Activated gamma-delta T cell treated with anti-CD3 and anti-CD28 coated beads, Interleukin-2, amount 50 U/mL, for 16 hours (primary cell): ENCODE results near the gene HLA-DQA2.
"Not testable (repeated sequence)": the region's sequence is repeated elsewhere in the genome, so short reads cannot be mapped to it uniquely, and the experiment has no call there.

Experiments used
- DNase-seq: peaks from one replicate; pipeline ENCODE4 v3.0.0-alpha.2; 2020; ENCODE audit warnings: low read depth

Gene HLA-DQA2

DNA sequence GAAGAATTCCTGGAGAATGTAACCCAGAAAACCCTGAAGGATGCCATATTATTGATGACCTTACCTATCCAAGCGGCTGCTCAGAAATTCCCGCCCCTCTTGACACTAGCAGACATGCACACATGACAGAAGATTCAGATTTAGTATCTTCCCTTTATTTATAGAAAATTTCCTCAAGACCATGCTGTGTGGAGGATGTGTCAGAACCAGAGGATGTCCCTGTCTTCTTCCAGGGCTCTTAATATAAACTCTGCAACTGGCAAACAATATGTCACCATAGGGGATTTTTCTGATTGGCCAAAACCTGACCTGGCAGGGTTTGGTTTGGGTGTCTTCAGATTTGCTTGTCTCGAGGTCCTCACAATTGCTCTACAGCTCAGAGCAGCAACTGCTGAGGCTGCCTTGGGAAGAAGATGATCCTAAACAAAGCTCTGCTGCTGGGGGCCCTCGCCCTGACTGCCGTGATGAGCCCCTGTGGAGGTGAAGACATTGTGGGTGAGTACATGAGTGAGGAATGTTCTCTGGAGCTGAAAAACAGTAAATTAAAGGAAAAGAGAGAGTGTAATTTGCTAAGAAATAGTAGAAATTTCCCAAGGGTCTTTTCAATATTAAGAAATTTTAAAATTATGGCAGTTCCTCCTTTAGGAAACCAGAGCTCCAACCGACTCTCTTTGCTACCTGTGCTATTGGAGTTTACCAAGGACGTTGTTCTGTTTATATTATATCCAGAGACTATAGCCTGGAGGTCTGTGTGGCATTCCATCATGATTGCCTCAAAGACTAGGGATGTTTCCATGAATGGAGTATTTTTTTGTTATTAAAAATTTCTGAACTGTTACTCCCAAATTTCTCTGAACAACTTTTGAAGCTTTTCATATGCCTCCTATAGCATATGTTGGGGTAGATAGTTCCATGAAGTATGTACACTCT lies at the start of gene HLA-DQA2:
Gene HLA-DQA2, plus strand, starts transcription at position 361 of the 930 bp plus-strand sequence. Its CDS starts 53 bp downstream, at position 414.
- DNase-seq: no peak

DNA sequence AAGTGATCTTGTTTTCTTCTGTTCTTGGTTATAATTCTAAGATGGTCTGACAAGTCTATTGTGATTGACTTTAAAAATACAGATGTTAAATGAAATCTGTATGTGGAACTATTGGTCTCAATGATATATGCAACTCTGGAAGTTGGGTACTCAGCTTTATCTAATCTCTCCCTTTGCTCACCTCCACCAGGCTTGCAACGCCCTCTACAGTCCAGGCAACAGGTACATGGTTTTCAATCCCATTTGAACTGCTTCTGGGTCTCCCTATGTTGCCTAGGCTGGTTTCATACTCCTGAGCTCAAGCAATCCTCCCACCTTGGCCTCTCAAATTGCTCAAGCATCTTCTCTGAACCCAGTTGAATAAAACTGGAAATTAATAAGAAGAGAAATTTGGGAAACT lies 49.2 kb upstream of the HLA-DQA2 start:
- DNase-seq: peak; percentile 30

DNA sequence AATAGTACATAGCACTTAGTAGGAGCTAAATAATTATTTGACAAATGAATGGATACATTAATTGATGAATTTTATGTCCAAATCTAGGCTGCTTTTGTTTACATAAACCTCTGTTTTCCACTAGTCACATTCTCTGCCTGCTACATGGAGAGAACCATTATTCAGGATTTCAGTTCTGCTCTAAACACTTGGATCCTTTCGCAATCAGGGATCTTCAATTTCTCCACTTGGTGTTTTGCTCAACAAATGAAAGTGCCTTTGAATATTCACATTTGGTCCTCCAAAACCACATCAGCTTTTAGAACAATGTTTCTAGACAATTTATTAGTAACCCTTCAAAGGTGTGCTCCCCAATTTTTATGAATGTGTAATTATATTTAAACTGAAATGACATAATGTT lies 44.2 kb upstream of the HLA-DQA2 start:
- no peak for DNase-seq

DNA sequence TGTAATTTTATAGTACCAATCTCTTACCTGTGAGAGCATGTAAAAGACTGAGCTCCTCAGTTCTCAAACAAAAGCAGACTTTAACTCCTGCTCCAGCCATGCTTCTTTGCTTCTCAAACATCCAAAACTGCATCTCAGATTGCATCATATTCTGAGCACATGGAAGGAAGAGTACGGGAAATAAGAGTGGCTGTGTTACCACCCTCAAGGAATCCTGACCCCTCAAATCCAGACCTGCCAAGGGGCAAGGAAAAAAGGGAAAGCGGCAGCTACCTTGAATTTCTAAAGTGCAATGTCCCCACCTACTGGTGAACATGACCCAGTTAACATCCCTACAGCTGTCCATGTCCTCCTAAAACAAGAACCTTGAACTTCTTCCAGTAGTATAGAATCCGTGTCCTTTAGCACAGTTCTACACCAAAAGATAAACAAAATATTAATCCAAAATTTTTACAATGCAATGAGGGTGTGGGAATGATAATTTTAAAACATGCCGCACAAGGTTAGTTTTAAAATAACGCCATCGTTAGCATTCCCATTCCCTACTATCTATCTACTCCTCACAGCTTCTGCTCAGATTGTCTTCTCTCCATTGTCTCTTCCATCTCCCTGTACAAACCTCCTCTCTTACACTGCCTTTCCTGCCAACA lies 40.7 kb upstream of the HLA-DQA2 start:
- no peak for DNase-seq

DNA sequence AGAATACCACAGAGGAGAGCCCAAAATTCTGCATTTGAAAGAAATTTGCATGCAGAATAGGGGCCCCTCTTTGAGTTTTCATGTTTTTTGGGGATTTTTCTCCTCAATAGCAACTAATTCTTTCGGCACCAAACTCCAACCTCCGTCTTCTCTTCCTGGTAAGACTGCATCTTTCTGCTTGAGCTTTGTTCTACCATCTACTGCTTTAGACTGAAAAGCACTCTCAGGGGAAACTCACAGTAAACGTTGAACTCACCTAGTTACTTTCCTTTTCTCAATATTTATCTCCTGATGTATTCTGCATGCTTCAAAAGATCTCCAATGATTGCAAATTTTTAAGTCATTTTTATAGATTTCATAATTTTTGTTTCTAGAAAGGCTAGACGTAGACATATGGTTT lies 37.8 kb upstream of the HLA-DQA2 start:
- no peak for DNase-seq

DNA sequence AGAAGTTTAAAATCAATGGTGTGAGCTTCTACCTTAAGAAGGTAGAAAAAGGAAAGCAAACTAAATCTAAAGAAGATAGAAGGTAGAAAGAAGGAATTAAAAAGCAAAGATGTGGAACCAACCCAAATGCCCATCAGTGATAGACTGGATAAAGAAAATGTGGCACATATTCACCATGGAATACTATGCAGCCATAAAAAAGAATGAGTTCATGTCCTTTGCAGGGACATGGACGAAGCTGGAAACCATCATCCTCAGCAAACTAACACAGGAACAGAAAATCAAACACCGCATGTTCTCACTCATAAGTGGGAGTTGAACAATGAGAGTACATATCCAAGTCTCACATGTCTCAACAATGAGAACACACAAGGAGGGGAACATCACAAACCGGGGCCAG lies 36.0 kb upstream of the HLA-DQA2 start:
- not testable (repeated sequence) for DNase-seq

DNA sequence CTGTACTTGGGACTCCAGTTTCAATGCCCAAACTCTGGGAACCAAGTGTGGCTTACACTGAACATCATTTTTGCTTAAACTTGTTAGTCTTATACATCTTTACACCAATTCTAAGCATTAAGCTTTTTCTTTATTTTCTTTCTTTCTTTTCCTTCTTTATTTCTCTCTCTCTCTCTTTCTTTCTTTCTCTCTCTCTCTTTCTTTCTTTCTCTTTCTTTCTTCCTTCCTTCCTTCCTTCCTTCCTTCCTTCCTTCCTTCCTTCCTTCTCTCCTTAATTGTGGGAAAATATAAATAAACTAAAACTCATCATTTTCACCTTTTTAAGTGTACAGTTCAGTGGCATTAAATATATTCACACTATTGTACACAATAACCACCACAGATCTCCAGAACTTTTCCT lies 31.6 kb upstream of the HLA-DQA2 start:
- no peak for DNase-seq

DNA sequence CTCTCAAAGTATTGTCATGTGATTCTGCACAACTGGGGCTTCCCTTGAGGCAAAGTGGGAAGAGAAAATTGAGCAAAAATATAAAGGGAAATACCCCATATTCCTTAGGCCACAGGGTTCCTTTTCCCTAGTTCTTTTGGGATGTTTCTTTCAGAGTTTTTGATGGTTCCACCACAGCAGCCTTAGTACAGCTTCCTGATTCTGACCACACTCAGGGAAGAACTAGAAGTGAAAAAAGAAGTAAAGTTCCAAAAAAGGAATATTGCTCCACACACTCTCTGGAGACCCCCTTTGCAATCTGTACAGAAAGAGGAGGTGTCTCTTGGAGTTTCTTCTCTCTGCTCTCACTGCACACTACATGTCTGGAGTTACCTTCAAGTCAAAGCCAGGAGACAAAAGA lies 27.9 kb upstream of the HLA-DQA2 start:
- no peak for DNase-seq

DNA sequence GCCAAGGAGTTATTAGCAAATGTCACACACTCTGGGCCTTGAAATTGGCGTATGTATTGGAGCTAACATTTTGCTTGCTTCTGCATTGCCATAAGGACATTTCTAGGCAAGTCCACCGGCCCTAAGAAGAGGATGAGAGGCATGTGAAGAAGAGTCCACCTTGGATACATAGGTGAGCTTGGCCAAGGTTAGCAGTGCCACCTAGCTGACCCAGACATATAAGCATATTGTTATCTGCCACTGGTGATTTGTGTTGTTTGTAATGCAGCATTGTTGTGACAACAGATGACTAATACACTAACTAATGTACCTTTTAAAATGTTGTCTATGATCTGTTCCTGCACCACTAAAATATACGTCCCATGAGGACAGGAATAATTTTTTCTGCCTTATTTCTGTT lies 24.8 kb upstream of the HLA-DQA2 start:
- no peak for DNase-seq

DNA sequence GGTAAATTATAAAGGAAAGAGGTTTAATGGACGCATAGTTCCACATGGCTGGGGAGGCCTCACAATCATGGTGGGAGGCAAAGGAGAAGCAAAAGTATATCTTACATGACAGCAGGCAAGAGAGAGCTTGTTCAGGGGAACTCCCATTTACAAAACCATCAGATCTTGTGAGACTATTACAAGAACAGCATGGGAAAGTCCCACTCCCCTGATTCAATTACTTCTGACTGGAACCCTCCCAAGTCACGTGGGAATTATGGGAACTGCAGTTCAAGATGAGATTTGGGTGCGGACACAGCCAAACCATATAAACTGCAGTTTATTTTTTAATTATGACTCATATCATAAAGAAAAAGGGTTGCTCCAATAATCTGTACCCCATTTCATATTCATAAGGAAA lies 22.3 kb upstream of the HLA-DQA2 start:
- no peak for DNase-seq

DNA sequence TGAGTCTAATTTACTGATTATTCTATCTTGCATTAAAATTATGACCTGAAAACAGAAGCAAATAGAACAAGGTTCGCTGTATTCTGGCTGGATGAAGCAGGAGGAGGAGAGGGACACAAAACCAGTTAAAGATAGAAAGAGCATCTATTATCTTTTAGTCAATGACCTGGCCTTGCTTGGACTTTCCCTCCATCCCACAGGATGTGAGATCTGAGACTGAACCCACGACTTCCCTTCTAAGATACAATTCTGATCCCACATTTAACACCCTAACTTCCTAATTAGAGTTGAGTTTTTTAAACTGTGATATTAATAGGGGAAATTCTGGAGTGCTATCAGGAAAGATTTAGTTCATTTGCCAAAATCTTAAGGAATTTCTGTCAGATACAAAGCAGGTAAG lies 3.1 kb upstream of the HLA-DQA2 start:
- no peak for DNase-seq

DNA sequence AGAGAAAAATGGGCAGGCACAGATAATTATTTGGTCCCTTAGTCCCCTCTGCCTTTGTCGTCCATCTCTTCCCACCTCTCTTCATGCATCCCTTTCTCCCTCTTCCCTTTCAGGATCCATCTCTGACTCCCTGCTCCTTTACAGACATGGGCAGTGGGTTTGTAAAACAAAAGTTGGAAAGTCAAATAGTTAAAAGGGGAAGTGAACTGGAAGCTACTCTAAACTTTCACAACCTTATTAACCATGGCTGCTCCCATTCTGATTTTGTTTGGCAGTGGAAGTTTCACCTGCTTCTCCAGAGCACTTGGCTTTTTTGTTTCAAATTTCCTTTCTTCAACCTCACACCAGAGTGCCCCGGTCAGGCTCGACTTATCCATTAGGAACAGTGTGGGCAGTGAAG lies 1.2 kb downstream of the HLA-DQA2 start:
- no peak for DNase-seq

DNA sequence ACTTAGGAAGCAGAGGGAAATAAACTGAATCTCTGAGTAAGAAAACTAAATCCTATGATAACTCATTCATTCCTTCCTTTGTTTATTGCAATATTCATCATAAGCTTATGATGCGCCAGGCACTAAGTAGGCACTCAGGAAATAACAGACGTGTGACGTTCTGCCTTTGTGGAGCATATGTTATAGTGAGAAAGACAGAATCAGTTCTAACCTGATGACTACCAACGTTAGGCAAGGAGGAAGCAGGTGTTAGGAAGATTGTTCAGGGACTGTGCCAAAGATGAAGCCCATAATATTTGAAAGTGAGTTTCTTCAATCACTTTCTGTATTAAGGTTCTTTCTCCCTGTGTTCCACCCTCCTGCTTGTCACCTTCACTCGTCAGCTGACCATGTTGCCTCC lies 3.6 kb downstream of the HLA-DQA2 start:
- DNase-seq: no peak

DNA sequence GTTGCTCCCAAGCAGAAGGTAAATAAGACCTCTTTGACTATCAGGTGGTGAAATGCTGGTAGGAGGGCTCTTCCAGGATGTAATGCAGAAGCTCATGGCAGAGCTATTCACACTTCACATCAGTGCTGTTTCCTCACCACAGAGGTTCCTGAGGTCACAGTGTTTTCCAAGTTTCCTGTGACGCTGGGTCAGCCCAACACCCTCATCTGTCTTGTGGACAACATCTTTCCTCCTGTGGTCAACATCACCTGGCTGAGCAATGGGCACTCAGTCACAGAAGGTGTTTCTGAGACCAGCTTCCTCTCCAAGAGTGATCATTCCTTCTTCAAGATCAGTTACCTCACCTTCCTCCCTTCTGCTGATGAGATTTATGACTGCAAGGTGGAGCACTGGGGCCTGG lies 4.5 kb downstream of the HLA-DQA2 start:
- not testable (repeated sequence) for DNase-seq

DNA sequence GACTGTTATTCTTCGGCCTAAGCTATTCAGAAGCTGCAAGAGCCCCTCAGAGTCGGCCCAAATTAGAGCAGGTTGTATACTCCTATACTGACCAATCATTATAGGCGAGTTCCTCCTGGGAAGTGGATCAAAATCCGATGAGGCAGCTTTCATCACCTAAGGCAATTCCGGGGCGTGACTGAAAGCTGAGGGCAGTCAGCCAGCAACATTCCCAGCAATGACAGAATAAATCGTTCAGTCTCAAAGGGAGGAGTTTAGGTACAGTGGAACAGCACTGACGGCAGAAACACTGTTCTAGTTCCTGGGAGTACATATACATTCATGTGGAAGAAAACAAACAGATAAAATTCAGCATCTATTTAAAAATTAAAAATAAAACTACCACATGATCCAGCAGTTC lies 11.4 kb downstream of the HLA-DQA2 start:
- no peak for DNase-seq

DNA sequence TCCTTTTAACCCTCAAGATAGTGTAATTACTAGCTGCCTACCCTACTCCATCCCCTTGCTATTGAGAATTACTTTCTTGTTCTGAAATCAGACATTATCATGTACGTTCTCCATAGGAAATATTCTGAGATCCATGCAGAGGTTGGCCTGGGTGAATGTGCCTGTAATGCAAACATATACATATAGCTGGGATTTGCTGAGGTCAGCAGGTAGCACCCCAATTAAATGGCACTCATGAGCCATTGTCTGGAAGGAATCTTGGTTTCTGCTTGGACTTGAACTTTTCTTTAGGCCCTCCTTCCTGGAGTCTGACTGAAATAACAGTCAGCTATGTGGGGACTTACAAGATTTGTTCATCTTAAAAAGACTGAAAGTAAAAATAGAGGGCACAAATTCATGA lies 18.5 kb downstream of the HLA-DQA2 start:
- no peak for DNase-seq

DNA sequence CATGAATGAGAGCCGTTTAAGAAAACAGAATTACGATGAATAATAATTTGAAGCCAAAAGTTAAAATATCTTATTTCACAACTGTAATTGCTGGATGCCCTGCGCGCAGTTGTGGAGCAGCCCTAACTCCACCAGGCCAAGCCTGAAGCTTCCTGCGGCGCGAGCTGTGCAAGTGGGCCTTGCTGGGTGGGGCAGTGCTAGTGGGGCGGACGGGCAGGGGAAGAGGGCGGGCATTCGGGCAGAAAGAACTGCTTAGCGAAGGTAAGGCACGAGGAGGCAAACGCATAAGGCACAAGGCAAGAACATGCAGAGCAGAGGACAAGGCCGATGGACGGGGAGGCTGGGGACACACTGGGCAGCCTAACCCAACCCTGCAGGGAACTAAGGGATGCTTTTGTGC lies 19.9 kb downstream of the HLA-DQA2 start:
- no peak for DNase-seq

DNA sequence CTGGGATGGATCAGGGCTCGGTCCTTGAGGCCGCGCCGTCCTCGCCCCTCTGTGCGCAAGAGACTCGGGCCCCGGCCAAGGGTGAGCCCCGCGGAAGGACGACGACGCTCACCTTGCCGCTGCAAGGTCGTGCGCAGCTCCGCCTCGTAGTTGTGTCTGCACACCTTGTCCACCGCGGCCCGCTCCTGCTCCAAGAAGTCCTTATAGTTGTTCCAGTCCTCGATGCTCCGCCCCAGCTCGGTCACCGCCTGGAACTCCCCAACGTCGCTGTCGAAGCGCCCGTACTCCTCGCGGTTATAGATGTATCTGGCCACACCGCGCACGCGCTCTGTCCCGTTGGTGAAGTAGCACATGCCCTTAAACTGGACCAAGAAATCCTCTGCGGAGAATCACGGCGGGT lies 20.4 kb downstream of the HLA-DQA2 start:
- no peak for DNase-seq

DNA sequence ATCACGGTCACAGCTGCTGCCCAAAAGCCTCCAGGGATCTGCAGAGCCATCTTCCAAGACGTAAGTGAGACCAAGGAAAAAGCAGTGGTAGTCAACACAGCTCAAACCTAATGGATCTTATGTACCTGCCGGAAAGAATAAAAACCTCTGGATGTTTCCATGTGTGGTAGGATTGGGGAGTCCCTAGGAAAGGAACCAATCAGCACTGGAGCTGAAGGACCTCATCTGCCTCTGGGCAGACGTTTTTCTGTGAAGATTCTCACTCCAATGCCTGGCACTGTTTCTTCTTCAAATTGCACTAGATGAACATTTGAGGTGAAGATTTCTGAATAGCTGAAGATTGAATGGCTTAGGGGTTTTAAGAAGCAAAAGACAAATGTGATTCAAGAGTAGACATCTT lies 22.2 kb downstream of the HLA-DQA2 start, which contains the start of gene HLA-DQB2:
Gene HLA-DQB2, minus strand, starts transcription at position 112 of the 400 bp plus-strand sequence. Its CDS starts 62 bp downstream, at position 50.
- DNase-seq: no peak

DNA sequence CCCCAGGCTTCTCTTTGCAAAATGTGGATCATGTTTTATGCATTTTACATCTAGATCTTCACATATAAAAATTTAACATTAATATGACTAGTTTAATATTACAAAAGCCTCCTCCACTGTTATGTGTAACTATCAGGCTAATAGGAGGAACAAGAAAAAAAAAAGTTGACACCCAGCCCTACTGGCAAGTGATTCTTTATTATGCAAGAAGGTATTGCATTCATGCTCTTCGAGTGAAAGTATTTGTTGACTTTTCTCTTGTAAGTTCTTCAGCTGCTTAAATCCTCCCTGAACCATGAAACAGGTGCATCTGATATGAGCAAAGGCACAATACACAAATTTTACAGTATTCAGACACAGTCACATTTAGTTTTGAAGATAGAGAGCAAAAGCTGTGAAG lies 22.9 kb downstream of the HLA-DQA2 start:
- no peak for DNase-seq

DNA sequence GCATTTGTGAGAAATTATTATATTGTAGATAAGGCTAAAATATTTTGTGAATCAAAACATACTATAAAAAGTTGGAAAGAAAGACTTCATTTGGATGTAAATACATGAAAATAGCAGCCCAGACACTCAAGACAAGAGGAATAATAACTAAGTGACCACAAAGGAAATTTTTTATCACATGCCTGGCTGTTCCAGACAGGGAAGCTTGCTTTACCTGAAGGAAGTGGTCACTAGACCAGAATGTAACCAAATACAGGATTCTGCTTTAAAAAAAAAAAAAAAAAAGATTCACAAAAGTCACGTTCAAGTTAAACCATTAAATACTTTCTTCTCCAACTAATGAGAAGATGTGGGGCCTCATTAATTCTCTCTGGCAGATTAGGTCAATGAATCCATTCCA lies 31.5 kb downstream of the HLA-DQA2 start:
- no peak for DNase-seq

DNA sequence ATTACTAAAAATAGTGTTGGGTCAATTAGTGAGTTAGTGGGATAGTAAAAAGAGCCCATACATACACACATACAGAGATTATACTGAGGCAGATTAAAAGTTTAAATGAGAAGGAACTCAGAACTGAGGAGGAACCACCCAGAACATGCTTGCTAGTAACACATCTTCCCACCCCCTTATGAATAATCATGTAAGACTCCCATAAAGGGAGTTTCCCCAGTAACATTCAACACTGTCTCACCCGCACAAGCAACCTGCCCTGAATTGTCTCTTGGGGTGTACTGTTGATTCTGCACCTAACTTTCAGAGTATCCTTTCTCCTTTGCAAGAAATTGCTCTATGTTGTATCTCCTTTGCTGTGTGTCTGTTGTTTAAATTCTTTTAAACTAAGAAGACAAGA lies 33.2 kb downstream of the HLA-DQA2 start:
- no peak for DNase-seq

DNA sequence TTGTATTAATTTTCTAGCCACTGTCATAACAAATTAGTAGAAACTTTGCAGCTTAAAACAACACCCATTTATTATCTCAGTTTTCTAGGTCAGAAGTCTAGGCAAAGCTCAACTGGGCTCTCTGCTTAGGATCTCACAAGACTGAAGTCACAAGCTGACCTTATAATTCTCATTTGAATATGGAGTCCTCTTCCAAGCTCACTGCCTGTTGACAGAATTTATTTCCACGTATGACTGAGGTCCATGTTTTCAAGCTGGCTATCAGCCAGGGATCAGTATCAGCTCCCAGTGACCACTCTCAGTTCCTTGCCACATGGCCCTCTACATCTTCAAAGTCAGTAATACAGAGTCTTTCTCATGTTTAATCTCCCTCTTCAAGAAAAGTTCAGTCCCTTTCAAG lies 33.9 kb downstream of the HLA-DQA2 start:
- DNase-seq: no peak
